ENCODE measurements around the gene BRSK2.
"Not testable (repeated sequence)": the region's sequence is repeated elsewhere in the genome, so short reads cannot be mapped to it uniquely, and the experiment has no call there.

Gene BRSK2

DNA sequence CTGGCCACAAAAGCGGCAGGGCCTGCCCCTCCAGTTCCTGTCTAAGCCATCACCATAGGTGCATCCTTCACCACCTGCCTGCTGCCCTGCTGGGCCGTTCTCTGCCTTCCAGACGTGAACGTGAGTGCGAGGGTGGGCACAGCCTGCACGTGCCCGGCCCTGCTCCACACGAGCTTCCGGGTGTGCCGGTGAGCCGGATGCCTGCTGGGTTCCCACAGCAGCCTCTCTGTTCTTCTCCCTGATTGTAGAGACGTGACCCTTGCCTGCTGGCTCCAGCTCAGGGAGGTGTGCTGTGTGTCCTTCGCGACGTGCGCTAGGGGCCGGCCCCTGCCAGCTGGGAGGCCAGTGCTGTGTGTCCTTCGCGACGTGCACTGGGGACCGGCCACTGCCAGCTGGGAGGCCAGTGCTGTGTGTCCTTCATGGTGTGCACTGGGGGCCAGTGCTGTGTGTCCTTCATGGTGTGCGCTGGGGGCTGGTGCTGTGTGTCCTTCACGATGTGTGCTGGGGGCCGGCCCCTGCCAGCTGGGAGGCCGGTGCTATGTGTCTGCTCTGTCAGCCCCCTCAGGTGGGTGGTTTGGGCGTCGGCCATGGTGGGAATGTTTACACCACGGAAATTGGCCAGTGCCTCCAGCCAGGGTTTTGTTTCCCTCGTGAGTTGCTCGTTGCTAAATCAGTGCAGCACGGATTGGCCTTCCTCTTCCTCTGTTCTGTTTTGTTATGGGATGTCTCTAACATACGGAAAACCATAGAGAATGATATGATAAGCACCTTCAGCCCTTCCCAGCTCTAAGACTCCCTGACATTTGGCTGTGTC, 35.4 kb upstream of the BRSK2 start:
- no peak for DNase-seq (ENCODE audit: low spot score)

DNA sequence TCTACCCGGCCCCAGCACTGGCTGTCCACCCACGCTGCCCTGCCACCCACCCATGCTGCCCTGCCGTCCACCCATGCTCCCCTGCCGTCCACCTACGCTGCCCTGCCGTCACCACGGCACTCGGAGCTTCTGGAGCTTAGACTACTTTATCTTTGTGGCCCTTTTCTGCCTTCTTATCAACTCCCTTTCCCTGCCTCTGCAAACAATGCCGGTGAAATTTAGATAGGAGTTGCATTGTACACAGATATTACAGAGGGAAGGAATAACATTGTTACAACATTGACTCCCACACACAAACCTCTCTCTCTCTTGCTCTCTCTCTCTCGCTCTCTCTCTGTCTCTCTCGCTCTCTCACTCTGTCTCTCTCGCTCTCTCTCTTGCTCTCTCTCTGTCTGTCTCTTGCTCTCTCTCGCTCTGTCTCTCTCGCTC, 33.7 kb upstream of the BRSK2 start:
- DNase-seq (ENCODE audit: low spot score) = no peak

DNA sequence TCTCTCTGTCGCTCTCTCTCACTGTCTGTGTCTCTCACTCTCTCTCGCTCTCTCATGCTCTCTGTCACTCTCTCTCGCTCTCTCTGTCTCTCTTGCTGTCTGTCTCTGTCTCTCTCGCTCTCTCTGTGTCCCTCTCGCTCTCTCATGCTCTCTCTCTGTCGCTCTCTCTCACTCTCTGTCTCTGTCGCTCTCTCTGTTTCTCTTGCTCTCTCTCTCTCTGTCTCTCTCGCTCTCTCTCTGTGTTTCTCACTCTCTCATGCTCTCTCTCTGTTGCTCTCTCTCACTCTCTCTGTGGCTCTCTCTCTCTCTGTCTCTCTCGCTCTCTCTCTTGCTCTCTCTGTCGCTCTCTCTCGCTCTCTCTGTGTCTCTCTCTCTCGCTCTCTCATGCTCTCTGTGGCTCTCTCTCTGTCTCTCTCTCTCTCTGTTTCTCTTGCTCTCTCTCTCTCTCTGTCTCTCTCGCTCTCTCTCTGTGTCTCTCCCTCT, 33.2 kb upstream of the BRSK2 start:
- no peak for DNase-seq (ENCODE audit: low spot score)

DNA sequence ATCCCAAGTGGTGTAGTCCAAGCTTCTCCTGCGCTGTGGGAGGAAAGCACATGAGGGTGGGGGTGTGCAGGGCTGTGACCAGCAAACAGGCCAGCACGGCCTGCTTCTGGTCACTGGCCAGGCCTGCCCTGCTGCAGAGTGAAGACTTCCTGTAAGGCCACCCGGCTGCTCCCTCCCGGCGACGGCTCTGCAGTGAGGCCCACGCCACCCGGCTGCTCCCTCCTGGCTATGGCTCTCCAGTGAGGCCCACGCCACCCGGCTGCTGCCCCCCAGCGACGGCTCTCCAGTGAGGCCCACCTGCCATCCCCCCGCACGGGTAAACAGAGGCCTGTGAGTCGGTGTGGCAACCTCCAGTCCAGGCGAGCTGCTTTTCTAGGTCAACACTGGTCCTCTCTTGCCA, 31.4 kb upstream of the BRSK2 start:
- DNase-seq (ENCODE audit: low spot score) = peak; percentile 70

DNA sequence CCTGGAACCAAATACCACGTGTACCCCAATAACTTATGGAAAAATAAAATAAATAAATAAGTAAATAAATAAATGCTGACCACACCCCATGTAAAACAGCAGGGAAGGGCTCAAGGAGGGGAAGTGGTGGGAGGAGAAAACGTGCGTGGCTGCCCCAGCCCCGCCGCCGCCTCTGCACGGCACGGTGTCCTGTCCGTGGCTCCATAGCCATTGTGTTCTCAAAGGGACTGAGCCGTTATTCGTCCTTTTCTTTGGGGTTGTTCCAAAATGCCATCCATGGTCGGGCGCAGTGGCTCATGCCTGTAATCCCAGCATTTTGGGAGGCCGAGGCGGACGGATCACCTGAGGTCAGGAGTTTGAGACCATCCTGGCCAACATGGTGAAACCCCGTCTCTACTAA, 30.8 kb upstream of the BRSK2 start:
- not testable (repeated sequence) for DNase-seq (ENCODE audit: low spot score)

DNA sequence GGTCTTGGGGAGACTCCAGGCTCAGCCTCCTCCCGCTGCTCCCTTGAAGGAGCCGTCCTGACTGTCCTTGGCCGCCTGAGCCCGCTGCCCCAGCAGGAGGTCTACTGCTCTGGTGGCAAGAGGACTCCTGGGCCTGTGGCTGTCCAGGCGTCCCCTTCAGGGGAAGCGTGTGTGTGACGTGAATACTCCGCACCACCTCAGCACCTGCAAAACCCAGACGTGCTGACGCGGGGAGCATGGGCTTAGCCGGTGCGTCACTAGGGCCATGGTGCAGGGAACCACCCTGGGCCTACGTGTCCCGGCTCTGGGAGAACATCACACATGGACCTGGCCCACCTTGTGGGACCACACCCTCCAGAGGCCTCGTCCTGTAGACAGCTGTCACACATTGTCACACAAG, 30.2 kb upstream of the BRSK2 start:
- DNase-seq (ENCODE audit: low spot score) = no peak

DNA sequence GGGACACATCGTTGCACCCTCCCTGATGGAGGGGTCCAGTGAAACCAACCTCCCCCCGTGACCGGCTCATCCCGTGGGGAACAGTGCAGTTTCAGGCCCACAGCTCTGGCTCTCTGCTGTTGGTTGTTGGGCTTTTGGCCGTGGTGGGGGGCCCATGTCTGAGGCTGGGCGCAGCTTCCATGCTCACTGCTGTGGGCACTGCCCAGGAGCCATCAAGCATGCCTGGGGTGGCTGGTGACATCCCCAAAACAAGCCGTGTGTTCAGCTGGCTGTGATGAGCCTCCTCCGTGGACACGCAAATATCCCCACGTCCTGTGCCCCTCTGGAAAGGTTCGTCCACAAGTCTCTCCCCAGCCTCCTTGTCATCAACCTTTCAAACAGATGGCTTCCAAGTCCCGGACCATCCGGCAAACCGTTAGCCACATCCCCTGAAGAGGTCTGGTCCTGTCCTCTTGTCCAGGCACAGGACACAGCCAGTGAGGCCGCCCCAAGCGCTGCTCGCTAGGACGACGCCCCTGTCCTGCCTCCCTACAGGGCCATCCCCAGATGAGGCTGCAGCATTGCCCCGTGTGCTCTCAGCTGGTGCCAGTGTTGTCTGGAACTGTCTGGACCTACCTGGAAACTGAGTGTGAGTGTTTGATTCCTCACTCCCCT, 29.4 kb upstream of the BRSK2 start:
- no peak for DNase-seq (ENCODE audit: low spot score)

DNA sequence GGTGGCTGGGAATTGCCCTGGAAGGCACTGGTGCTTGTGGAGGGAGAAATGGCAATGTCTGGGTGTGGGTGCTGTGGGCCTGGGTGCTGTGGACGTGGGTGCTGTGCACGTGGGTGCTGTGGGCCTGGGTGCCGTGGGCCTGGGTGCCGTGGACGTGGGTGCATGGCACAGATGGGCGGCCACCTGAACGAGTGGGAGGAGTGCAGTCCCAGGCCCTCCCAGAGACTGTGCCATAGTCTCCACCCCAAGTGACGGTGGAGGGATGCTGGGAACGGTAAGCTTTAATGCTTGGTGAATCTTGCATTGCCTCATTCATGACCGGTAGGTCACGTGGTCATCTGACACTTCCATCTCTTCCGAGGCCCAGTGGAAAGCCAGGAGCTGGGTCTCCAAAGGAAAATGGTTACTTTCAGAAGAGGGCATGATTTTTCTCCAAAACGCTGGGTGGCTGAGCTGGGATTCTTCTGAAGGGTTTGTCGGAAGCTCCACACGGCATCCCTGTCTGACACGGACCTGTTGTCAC, 28.8 kb upstream of the BRSK2 start:
- no peak for DNase-seq (ENCODE audit: low spot score)

DNA sequence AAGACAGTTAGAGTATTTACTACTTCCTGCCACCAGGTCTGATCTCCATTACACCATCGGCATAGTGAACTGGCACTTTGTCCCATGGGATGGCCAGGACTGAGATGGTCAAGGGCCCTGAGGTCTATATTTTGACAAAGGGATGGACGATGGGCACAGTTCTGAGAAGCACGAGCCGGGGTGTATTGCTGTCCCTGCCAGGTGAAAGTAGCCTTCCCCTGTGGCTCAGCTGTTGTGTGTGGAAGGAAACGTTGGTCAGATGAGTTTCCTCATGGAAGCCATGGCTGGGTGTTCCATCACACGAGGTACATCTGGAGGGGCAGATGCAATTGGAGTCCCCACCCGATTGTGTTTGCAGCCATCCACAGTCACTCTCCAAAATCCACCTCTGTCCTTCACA, 27.9 kb upstream of the BRSK2 start:
- no peak for DNase-seq (ENCODE audit: low spot score)

DNA sequence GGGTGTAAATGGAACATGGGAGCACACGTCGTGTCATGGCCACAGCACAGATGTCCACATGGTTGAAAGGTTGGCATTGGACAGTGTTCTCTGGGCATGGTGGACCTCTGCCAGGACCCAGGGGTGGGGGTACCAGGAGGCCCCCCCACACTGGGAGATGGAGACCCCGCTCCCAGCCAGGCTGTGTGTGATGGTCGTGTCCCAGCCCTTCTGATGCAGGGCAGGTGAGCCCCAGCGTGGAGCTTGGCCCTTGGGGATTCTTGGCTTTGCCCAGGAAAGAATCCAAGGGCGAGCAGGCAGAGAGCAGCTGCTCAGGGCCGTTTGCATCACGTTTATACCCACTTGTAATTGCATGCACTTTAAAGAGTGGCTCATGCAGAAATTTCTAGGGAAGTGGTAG, 22.0 kb upstream of the BRSK2 start:
- DNase-seq (ENCODE audit: low spot score) = no peak

DNA sequence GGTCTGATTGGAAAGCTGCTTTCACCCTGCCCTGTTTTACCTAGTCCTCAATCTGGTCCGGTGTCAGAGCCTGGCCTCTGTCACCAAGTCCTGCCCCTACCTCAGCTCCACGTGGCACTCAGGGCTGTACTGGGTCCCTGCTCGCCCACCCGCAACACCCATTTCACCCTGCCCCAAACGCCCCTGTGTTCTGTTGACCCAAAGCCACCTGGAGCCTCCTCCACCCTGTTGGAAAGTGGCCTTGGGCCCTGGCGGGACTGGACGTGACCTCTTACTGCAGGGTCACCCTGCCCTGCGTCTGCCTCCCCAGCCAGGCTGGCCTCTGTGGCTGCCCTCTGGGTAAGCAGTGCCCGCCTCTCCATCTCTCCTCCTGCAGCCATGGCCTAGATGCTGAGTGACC, 21.5 kb upstream of the BRSK2 start:
- no peak for DNase-seq (ENCODE audit: low spot score)

DNA sequence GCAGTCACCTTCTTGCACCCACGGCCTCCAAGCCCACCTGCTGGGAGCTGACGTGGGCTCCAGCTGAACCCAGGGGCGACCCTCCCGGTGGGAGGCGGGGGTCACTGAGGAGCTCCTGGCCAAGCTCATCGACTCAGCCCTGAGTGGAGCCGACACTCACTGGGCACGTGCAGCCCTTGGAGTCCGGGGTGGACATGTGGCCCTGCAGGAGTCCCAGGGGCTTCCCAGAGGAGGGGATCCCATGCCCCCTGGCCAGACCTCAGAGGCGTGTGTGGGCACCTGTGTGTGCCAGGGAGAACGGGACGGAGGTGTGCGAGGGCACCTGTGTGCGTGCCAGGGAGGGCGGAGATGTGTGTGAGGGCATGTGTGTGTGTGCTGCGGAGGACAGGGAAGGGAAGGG, 20.8 kb upstream of the BRSK2 start:
- no peak for DNase-seq (ENCODE audit: low spot score)

DNA sequence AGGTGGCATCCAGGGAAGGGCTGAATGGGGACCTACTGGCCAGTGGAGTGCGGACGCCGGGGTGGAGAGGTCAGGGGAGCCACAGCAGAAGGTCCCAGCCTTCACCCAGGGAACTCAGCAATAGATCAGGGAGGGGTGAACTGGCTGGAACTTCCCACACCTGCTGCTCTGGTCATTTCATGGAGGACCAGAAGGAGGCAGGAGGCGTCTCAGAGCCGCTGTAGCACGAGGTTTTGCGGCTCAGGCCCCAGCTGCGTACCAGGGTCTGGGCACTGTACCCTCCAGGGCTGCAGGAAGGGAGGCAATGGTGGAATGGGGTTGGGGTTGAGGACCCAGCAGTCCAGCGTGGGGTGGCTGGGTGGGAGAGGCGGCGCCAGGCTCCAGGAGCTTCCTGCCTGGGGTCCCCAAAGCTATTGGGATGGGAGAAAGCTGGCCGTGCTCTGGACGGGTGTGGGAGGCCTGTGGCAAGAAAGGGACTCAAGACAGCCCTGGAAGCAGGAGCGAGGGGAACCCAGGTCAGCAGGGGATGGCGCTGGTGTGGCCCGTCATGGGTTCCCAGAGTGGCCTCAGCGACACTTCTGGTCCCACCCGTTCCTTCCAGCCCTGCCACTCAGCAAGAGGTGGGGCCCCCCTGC, 20.2 kb upstream of the BRSK2 start:
- DNase-seq (ENCODE audit: low spot score) = no peak

DNA sequence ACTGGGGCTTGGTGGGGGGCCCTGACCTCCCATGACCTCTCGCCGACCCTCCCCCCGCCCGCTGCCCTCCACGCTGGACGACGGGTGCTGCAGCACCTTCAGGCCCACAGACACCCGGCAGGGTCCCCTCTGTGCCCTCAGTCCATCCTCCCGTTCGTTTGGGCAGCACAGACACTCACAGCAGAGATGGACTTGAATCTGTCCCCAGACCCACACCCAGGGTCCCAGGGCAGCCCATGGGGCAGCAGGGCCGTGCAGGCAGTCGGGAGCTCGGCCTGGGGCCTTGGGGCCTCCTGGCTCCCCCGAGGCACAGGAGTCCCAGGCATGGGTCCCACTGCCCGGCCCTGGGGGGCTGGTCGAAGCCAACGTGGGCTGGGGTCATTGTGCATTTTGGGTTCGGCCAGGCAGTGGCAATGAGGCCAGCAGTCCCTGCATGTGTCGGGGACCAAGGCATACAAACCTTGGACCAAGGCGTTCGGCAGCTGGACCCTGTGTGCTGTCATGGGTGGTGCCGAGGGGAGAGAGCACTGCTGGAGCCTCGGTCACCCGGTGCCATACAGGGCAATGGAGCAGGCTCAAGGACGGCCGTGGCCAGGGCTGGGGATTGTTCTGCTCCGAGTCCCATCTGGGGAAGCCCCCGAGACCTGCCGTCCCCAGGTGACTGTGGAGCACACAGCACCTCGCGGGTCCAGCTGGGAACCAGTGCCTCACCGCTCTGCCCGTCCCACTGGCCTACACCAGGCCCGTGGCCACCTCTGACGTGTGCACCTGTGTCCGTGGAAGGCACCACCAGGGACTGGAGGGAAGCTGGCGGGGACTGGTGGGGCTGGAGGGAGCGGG, 19.3 kb upstream of the BRSK2 start:
- no peak for DNase-seq (ENCODE audit: low spot score)

DNA sequence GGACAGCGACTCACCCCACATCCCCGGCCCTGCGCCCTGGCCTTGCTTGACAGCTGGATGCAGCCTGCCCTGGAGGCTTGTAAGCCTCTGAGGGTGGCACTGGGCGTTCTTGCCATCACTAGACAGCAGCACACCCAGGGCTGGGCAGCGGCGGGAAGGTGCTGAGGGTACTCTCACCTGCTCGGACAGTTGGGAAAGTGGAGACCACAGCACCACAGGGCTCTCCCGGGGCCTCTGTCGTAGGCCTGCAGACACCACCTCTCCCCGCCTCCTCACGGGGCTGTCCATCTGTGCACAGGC, 18.8 kb upstream of the BRSK2 start:
- no peak for DNase-seq (ENCODE audit: low spot score)

DNA sequence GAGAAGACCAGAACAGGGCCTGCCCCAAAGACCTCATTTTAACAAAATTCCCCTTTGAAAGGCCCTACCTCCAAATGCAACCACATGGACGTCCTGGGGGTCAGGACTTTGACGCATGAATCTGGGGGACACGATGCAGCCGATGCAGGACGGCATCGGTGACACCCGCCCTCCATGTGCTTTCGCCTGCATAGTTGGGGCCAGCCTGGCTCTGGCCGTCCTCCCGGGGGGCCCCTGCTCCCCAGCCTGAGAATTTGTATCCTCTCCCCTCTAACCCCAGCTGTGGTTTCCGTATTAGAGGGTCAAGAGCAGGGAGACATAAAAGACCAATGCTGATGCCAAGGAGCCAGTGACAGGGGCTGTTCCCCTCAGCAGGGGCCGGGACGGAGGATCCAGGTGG, 18.4 kb upstream of the BRSK2 start:
- DNase-seq (ENCODE audit: low spot score) = no peak

DNA sequence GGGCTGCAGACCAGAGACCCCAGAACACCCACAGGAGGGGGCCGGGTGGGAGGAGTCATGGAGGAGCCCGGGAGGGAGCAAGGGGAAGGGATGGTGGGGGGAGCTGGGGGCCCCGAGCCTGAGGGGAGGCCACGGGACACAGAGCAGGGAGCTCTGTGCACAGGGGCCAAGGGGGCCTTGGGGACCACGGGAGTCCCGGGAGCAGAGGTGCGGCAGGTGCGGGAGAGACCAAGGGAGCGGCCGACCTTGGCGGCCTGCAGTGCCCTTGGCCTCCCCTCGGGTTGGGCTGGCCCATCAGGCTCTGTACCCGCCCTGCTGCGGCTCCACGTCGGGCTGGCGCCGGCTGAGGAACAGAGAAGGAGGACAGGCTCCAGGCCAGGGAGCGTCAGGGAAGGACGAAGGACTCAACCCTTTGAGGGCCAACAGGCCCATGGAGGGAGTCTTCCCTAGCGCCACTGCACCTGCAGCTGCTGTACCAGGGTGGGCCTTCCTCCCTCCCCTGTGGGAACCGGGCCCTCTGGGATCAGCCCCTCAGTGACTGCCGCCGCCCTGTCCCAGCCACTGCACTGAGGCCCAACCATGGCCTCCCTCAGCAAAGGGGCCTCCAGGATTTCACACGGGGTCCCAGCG, 17.8 kb upstream of the BRSK2 start:
- DNase-seq (ENCODE audit: low spot score) = no peak

DNA sequence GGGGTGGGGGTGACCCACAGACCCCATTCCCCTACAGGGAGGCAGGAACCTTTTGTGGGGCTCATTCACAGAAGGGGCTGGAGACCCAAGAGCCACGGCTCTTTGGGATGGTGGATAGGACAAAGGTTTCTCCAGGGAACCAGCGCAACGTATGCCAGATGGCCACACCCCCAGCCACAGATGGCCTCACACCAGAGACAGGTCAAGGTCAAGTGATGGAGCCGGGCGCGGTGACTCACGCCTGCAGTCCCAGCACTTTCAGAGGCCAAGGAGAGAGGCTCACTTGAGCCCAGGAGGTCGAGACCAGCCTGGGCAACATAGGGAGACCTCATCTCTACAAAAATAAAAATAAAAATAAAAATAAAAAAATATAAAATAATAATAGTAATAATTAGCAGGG, 17.1 kb upstream of the BRSK2 start:
- no peak for DNase-seq (ENCODE audit: low spot score)

DNA sequence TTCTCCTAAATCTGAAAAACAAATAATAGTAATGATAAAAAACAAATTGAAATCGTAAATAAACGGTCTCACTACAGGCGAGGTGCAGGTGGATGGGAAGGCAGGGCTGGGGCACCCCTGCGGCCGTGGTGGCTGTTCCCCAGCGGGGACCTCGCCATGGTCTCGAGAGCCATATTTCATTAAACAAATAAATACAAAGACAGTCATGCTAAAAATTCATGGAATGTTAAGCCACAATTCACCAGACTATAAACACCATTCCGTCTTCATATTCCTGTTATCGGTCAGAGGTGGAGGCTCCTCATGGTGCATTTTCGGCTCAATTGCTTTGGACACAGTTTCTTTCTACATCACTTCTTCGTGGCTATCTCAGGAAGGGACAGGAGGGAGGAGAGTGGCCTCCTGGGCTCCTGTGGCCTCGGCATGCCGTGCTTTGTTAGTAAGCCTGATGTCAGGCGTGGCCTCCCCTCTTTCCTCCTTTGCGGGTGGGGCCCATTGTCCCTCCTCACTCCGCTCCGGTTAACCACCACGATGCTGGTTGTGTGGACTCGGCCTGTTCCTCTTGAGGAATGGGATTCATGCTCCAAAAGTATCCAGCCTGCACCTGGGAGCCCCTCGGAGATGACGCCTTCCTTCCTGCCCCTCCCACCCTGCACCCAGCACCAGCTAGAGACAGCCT, 16.1 kb upstream of the BRSK2 start:
- DNase-seq (ENCODE audit: low spot score) = peak; percentile 68

DNA sequence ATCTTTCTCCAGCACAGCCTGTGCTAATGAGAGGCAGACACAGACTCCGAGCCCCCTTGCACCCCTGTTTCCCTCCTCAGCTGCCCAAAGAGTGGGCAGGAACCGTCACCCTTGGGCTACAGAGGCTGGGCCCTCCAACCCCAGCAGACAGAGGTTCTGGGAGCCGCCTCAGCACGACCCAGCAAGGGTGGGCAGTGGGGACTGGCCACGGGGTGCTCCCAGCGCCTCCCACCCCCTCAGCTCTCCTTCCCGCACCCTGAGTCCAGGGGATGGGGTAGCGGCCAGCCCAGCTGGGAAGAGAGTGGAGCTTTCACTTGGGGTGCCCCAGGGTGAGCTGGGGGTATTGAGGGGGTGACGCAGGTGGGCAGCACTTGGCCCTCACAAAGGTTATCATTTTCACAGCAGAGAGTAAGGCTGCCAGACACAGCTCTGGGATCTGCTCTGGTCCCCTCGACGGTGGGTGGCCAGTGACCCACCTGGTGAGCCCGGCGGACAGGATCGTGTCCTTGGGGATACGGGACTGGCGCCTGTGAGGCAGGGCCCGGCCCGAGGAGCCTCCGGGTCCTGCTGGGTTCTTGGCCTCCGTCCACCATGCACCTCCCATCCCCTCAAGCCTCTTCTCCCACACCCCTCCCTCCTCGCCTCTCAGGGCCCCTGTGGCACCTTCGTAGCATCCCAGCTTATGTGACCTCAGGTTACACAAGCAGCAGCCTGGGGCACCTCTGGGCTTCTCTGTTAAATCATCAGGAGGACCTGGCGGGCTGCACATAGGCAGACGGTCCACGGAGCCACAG, 14.4 kb upstream of the BRSK2 start:
- no peak for DNase-seq (ENCODE audit: low spot score)

DNA sequence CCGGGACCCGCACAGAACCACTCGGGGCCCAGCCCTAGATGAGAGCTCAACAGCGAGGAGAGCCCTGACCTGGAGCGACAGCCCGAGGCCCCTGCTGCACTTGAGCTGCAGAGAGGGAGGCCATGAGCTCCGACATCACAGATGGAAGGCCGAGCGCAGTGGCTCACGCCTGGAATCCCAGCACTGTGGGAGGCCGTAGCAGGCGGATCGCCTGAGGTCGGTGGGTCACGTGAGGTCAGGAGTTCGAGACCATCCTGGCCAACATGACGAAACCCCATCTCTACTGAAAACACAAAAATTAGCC, 13.8 kb upstream of the BRSK2 start:
- no peak for DNase-seq (ENCODE audit: low spot score)
